DMS53 treated with DMSO at 0.1 percent for 48 hours (cell line): Measurements from ENCODE around the gene FHIT.

Experiments used
- DNase-seq: peaks from one replicate; lab custom pipeline; 2025; ENCODE audit not compliant: unreplicated experiment; lab: John Stamatoyannopoulos, UW

The FHIT gene

GRCh38 chr3:61172684-61173083 is 78.6 kb downstream of the FHIT start:
- DNase-seq, result no peak

- no peak for DNase-seq
Observed at GRCh38 chr3:61172203-61172602, 79.0 kb downstream of the FHIT start.

DNA sequence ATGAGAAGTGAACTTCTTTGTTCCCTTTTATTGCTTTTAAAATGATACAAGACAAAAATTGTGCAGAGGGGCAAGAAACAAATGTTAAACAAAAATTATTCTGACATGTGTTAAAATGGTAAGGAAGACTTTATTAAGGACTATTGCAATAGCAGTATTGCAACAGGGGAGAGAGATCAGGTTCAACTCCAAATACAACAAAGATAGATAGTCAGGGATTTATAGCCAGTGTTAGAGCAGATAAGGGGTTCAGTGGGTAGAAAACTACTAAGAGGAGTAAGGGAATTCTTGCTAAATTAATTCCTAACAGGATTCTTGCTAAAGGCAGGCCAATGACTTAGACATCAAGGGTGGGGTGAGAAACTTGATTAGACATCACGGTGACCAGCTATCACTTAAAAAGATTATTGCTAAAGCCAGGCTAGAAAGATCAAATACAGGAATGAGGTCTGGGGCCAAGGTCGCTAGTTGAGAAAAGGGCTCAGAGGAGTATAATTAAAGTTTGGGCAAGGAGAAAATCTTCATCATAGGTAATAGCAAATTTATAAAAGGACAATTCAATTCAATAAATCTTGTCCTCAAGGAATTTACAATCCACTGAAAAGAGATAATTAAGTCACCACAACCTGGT is 81.5 kb downstream of the FHIT start:
- no peak for DNase-seq

GRCh38 chr3:61168286-61168685 is 83.0 kb downstream of the FHIT start:
- DNase-seq, result no peak

DNA sequence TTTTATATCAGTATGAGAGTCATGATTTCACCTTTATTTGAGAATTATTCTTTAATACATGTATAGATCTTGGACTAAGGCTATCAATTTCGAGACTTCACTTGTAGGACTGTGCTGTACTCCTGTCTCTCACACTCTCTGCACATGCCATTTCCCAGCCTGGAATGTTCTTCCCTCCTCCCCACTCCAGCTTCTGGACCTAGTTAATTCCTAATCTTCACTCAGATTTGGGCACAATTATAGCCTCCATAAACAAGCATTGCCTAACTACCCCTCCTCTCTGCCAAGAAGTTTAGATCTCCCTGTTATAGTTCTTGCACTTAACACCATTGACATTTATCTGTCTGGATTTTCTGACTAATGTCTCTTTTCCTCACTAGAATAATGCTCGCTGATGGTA is 88.3 kb downstream of the FHIT start:
- DNase-seq, result no peak

GRCh38 chr3:61158667-61159066 is 92.6 kb downstream of the FHIT start:
- DNase-seq, result no peak

DNA sequence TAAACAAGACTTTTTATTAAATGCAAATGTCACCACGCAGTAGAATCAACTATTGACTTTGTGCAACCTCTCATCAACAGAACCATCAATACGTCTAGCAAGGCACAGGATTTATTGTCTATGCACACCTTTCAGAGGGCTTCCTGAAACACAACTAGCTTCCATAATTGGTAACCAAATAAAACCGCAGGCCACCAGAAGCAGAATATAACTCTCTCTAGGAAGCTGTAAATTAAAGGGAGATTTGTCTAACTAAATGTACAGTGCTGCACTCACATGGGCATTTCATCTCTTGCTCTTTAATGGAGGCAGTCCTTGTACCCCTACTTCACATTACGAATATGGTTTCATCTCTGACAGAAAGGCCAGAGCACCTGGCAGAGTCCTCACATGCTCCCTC is 93.0 kb downstream of the FHIT start:
- DNase-seq, result no peak

DNA sequence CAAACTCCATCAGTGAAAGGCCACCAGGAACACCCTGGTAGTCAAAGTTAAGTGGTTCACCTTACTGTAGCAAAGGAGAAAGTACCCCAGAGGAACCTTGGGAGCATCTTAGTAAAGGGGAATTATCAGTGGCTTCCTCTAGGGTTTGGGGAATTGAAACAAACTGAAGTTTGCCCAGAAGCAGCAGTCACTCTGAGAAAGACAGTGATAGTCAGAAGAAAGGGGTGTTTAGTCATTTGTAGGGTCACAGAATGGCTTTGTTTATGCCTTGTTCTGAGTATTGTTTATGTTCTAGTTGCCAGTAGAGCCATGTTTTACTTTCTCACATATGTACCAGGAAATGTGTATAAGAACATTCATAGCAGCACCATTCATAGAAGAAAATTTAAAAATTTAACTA is 93.8 kb downstream of the FHIT start:
- no peak for DNase-seq

GRCh38 chr3:61155701-61156292 is 95.5 kb downstream of the FHIT start:
- DNase-seq, result no peak

GRCh38 chr3:61154457-61155198 is 96.6 kb downstream of the FHIT start:
- DNase-seq, result no peak

DNA sequence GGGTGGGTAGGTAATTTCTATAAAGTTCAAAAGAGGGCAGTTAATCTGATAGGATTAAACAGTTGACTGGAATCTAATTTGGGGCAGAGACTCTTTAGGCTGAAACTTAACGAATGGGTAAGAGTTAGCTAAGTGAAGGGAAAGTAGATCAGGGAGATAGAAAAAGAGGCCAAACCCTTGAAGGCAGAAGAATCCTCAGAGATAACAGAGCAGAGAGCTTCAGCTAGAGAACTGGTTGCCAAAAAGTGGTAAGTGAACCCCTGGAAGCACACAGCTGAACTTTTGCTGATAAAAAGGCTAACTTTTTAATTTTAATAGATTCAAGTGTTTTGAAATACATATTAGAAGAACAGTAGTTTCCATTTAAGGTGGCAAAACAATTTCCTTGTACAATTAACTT is 99.2 kb downstream of the FHIT start:
- DNase-seq, result no peak

- no peak for DNase-seq
Observed at GRCh38 chr3:61149236-61149635, 102.0 kb downstream of the FHIT start.

- no peak for DNase-seq
Observed at GRCh38 chr3:61146010-61146890, 105.0 kb downstream of the FHIT start.

DNA sequence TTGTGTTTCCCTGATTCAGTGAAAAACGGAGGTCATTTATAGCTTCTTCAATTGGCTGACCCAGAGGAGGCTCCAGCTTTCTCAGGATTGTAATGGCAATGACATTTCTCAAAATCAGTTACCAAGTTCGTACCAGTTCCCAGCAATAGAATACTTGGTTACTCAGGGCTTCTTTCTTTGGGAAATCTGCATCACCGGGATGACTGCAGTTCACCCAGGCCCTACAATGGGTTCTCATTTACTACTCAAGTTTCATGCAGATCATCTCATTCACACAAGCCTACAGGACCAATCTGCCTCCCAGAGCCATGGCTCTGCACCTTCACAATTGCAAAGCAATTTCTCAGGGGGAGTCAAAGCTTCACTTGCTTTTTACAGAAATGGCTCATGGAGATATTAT is 109.6 kb downstream of the FHIT start:
- DNase-seq, result no peak

DNA sequence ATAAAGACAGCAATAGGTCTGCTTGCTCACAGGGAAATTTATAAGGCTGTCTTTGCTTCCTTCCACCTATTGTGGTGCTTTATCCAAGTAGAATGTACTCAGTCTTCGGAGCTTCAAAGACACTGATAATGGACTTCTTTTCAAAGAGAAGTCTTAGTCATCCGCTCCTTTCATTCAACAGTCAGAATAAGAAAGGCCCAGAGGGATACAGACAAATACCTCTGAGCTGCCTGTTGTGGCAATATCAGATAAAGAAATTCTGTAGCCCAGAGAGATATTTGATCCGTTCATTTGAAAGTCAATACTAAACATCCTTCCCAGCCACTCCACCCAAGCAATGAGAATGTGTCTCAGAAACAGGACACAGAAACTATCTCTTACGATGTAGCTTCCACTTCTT is 110.0 kb downstream of the FHIT start:
- no peak for DNase-seq

DNA sequence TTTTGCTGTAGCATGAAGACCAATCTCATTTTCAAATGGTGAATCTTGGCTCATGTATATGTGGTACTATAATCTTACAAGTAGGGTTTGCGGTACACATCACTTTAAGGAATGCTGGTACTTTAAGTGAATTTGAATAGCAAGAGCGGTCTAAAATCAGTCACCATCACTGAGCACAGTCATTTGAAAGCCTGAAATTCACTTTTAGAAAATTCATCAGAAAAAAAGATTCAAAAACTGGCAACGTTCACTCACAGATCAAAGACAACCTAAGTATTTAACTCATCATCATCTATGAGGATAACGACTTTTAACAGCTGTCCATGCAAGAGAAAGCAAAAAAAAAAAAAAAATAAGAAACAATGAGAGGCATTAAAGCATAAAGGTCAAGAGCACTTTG is 111.6 kb downstream of the FHIT start:
- no peak for DNase-seq

DNA sequence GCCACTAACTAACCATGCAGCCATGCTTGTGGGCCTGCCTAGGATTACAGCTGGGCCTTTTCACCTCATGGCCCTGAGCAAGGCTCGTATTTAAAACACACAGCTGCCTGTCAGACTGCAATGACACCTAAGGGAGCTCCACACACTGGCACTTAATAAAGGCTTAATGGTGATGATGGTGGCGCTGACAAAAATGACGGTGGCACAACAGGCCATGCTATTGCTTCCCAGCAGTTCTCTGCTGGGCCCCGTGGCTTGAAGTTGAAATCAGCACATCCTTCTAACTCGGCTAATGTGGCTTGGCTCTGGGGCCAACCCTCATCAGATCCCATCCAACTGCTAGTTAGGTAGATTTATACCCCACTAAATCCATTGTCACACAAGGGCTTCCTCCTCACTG is 112.9 kb downstream of the FHIT start:
- DNase-seq, result no peak

DNA sequence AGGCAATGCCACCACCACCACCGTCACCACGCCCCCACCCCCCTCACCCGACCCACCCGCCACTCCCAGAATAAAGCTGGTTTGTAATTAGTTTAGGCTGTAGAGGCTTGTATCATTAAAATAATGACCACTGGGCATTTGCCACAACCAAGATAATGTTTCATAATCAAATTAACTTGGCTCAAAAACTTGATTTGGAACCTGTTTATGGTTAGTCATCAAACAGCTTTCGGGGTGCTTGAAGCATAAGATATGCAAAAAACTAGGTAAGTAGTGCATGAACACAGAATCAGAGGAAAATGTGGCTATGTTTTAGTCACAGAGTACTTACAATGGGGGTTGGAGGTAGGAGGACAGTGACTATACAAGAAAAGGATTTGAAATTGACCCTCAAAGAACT is 115.1 kb downstream of the FHIT start:
- DNase-seq, result no peak

DNA sequence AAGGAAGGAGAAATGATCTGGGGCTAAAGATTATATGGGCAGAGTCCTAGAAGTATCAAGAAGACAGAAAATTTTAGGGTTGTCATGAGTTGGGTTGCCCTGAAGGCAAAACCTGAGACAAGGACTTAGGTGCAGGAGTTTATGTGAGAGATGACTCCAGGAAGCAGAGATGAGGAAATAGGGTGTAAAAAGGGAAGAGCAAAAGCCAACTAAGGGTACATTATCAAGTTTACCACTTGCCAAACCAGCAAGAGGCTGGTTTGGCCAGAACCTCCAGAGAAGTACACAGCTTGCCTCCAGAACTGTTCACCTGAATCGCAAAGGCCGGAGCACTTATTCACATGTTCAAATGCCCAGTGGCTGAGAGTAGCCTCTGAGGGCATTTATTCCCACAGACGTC is 116.7 kb downstream of the FHIT start:
- no peak for DNase-seq

DNA sequence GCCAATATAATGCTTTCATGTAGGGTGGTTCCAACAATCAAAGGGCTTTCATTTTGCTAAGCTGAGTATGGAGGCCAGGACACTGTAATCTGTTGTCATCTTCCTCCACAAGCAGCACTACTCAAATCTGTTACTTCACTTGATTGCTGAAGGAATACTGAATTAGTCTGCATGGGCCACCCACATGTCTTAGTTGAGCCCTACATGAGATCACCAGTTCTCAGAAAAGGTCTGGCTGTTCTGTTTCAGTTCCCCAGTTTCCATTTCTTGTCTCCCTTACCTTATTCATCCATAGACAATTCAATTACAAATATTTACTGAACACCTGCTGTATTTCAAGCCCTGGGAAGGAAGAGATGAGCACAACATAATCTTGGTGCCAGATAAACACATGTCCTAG is 119.2 kb downstream of the FHIT start:
- no peak for DNase-seq

- DNase-seq, result no peak
Observed at GRCh38 chr3:61118830-61119229, 132.4 kb downstream of the FHIT start.
